Suprapubic skin (tissue), 4 donors: ENCODE results near the gene CDKN2AIPNL. TPM values are rescaled to one million over a fixed set of nuclear protein-coding genes. Genes with fewer than 3 reads are reported as not detected.

Source experiments
- DNase-seq, 2 donors: peaks; one replicate each; pipeline ENCODE4 v3.0.0-alpha.2; 2019; ENCODE audit warnings: low spot score in 2 of 2
- H3K27ac ChIP-seq: fragments of 200-600 bp; sonication (generic); one replicate; pipeline ENCODE4 v1.5.1; 2019
- H3K27me3 ChIP-seq: fragments of 200-600 bp; sonication (generic); one replicate; pipeline ENCODE4 v1.5.1; 2019
- H3K36me3 ChIP-seq: fragments of 200-600 bp; sonication (generic); one replicate; pipeline ENCODE4 v1.5.1; 2019
- H3K4me1 ChIP-seq: fragments of 200-600 bp; sonication (generic); one replicate; pipeline ENCODE4 v1.5.1; 2019
- H3K4me3 ChIP-seq: fragments of 200-600 bp; sonication (generic); one replicate; pipeline ENCODE4 v1.5.1; 2019; ENCODE audit warnings: mild to moderate bottlenecking
- H3K9me3 ChIP-seq: fragments of 200-600 bp; sonication (generic); one replicate; pipeline ENCODE4 v1.5.1; 2019
- CTCF ChIP-seq, 2 donors: fragments of 200-600 bp in 1 of 2; fragments of 450-650 bp in 1 of 2; sonication (generic) in 1 of 2; IDR thresholded peaks; one replicate each; pipeline ENCODE4 v1.5.1; 2016 to 2019; ENCODE audit warnings: antibody characterized with exemption in 2 of 2, mild to moderate bottlenecking in 1 of 2, moderate library complexity in 1 of 2
- EP300 ChIP-seq: sonication (generic); formaldehyde crosslinking; IDR thresholded peaks from one replicate; pipeline ENCODE4 v1.6.1; 2017; ENCODE audit warnings: antibody characterized with exemption
- POLR2A ChIP-seq, 2 donors: fragments of 450-650 bp; IDR thresholded peaks; one replicate each; pipeline ENCODE4 v1.6.1; 2017; ENCODE audit warnings: antibody characterized with exemption in 2 of 2, mild to moderate bottlenecking in 2 of 2, moderate library complexity in 2 of 2
- POLR2AphosphoS5 ChIP-seq, 3 donors: sonication (generic); formaldehyde crosslinking; IDR thresholded peaks; one replicate each; pipeline ENCODE4 v1.6.1; 2017; ENCODE audit warnings: antibody characterized with exemption in 3 of 3
- WGBS: methylation state at CpG from one replicate; pipeline ENCODE4 v1.1.5; 2018; 5-methylcytosine and 5-hydroxymethylcytosine counted together
- total RNA-seq, 4 donors: library from RNA; depleted of rRNA; stranded (reverse); fragments of >200 nt; gene quantifications; one replicate each; pipeline ENCODE4 v1.1.0, GENCODE V29; 2016

Gene CDKN2AIPNL
- total RNA-seq, 4 donors from 2014 or later: 14.7 to 21.9 (median 21.4) TPM

- Histone ChIP-seq H3K9me3 (no peaks in the 10 kb centered on the region), H3K36me3 (no peaks in the 10 kb centered on the region), H3K4me3 (no peak overlapping the region), H3K4me1 (no peaks in the 10 kb centered on the region), H3K27ac (no peak overlapping the region), H3K27me3 (no peaks in the 10 kb centered on the region)
- 83% methylated on average over 7 of the region's 8 CpGs for WGBS
- TF ChIP-seq POLR2A (IDR thresholded peaks at IDR 0.05) (no peak), CTCF (IDR thresholded peaks at IDR 0.05) (no peak), EP300 (no peak), POLR2AphosphoS5 (IDR thresholded peaks at IDR 0.05) (no peak)
- no peak for DNase-seq
Measured at GRCh38 chr5:134445856-134446818, 34.5 kb upstream of the CDKN2AIPNL start.

- WGBS: 92% methylated on average over 5 of the region's 5 CpGs
- no peaks in the 10 kb centered on the region for H3K4me1 ChIP-seq
- no peak overlapping the region for H3K4me3 ChIP-seq
- H3K27me3 ChIP-seq: no peaks in the 10 kb centered on the region
- H3K9me3 ChIP-seq: no peaks in the 10 kb centered on the region
- no peak for DNase-seq
- no peak overlapping the region for H3K27ac ChIP-seq
- H3K36me3 ChIP-seq: no peaks in the 10 kb centered on the region
- TF ChIP-seq POLR2A (IDR thresholded peaks at IDR 0.05) (no peak), POLR2AphosphoS5 (IDR thresholded peaks at IDR 0.05) (no peak), EP300 (no peak), CTCF (IDR thresholded peaks at IDR 0.05) (no peak)
Measured at GRCh38 chr5:134444941-134445471, 33.3 kb upstream of the CDKN2AIPNL start.

GRCh38 chr5:134440201-134440755 is 28.6 kb upstream of the CDKN2AIPNL start:
- Histone ChIP-seq H3K4me3 (no peak overlapping the region), H3K9me3 (no peaks in the 10 kb centered on the region), H3K36me3 (no peaks in the 10 kb centered on the region), H3K27ac (no peak overlapping the region), H3K4me1 (peaks cover 35% of the 10 kb centered on the region), H3K27me3 (no peaks in the 10 kb centered on the region)
- no peak for TF ChIP-seq EP300
- no peak for TF ChIP-seq POLR2AphosphoS5 (IDR thresholded peaks at IDR 0.05)
- TF ChIP-seq CTCF (IDR thresholded peaks at IDR 0.05): no peak
- no peak for TF ChIP-seq POLR2A (IDR thresholded peaks at IDR 0.05)
- DNase-seq: no peak
- 57% methylated on average over 3 of the region's 3 CpGs for WGBS

GRCh38 chr5:134439210-134439654 is 27.6 kb upstream of the CDKN2AIPNL start:
- Histone ChIP-seq H3K4me3 (no peak overlapping the region), H3K36me3 (no peaks in the 10 kb centered on the region), H3K9me3 (no peaks in the 10 kb centered on the region), H3K4me1 (peaks cover 35% of the 10 kb centered on the region), H3K27ac (peak overlapping the region; percentile 81), H3K27me3 (no peaks in the 10 kb centered on the region)
- DNase-seq: peak; percentile 85 to 89
- TF ChIP-seq POLR2AphosphoS5 (IDR thresholded peaks at IDR 0.05) (peak; percentile 24 to 87 (median 46)), CTCF (IDR thresholded peaks at IDR 0.05) (no peak), POLR2A (IDR thresholded peaks at IDR 0.05) (no peak)
- whole genome bisulfite sequencing: 26% methylated on average over 7 of the region's 7 CpGs

- H3K36me3 ChIP-seq: no peaks in the 10 kb centered on the region
- no peaks in the 10 kb centered on the region for H3K27me3 ChIP-seq
- peak overlapping the region; percentile 81 for H3K27ac ChIP-seq
- no peak for DNase-seq
- no peak for TF ChIP-seq POLR2A (IDR thresholded peaks at IDR 0.05)
- TF ChIP-seq EP300: no peak
- TF ChIP-seq POLR2AphosphoS5 (IDR thresholded peaks at IDR 0.05): no peak
- no peak for TF ChIP-seq CTCF (IDR thresholded peaks at IDR 0.05)
- 90% methylated on average over 7 of the region's 7 CpGs for WGBS
- no peak overlapping the region for H3K4me3 ChIP-seq
- H3K4me1 ChIP-seq: peaks cover 35% of the 10 kb centered on the region
- H3K9me3 ChIP-seq: no peaks in the 10 kb centered on the region
Measured at GRCh38 chr5:134438721-134439123, 27.0 kb upstream of the CDKN2AIPNL start.
